Type B pancreatic cell (in vitro differentiated cells): ENCODE data around the gene DEDD. TPM values are rescaled to one million over a fixed set of nuclear protein-coding genes. Genes with fewer than 3 reads are reported as not detected.
A peak's percentile ranks its signal among the peaks of the same experiment; 100 is the strongest.

ENCODE experiments used
- DNase-seq: peaks from one replicate; pipeline ENCODE4 v3.0.0; 2021; ENCODE audit warnings: mixed read lengths; ENCODE audit not compliant: unreplicated experiment; ENCODE audit errors: extremely low spot score
- H3K27ac Mint-ChIP-seq: 2 replicates; pipeline ENCODE4 v1.8.0; 2021; ENCODE audit warnings: mild to moderate bottlenecking, mixed read lengths
- H3K27me3 Mint-ChIP-seq: 2 replicates; pipeline ENCODE4 v1.8.0; 2021; ENCODE audit warnings: mixed read lengths
- H3K36me3 Mint-ChIP-seq: 2 replicates; pipeline ENCODE4 v1.8.0; 2021; ENCODE audit warnings: mixed read lengths
- H3K4me1 Mint-ChIP-seq: one replicate; pipeline ENCODE4 v1.8.0; 2021; ENCODE audit warnings: mixed read lengths; ENCODE audit not compliant: unreplicated experiment
- H3K4me3 Mint-ChIP-seq: 2 replicates; pipeline ENCODE4 v1.8.0; 2021; ENCODE audit warnings: mild to moderate bottlenecking, mixed read lengths
- H3K9me3 Mint-ChIP-seq: 2 replicates; pipeline ENCODE4 v1.8.0; 2021; ENCODE audit warnings: mixed read lengths
- total RNA-seq: library from RNA; stranded (reverse); gene quantifications from 2 replicates; pipeline ENCODE4 v1.2.1, GENCODE V29; 2021; ENCODE audit warnings: low replicate concordance
- TF ChIP-seq, protein P1 (sequence below): fragments of 200-600 bp; sonication (generic); conservative IDR thresholded peaks from 2 replicates; pipeline ENCODE4 v1.5.0; 2021; ENCODE audit warnings: antibody characterized with exemption, mild to moderate bottlenecking

Gene DEDD
- total RNA-seq, 1 donor from 2014 or later = 41.0 TPM

DNA sequence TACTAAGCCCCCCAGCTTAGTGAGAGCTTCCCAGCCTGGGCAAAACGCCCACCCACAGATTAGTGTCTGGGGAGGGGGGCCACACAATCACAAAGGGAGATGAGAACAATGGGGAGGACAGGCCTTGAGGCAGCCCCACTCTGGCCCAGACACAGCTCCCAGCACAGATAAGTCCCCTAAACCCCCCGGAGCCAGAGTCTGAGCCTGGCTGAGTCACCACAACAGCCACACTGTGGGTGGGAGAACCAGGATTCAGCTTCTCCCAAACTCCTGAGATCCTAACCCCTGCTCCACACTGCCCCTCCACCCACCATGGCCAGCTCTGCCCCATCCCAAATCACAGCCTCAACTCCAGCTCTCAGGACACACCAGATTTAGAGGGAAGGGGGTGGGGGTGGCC is 47.3 kb downstream of the DEDD start:
- Mint-ChIP-seq H3K9me3 (no peaks in the 10 kb centered on the region), H3K27ac (peak overlapping the region; percentile 97), H3K36me3 (peaks cover 15% of the 10 kb centered on the region), H3K4me3 (peak overlapping the region; percentile 88), H3K4me1 (peaks cover 25% of the 10 kb centered on the region), H3K27me3 (no peaks in the 10 kb centered on the region)
- TF ChIP-seq, protein P1, sequence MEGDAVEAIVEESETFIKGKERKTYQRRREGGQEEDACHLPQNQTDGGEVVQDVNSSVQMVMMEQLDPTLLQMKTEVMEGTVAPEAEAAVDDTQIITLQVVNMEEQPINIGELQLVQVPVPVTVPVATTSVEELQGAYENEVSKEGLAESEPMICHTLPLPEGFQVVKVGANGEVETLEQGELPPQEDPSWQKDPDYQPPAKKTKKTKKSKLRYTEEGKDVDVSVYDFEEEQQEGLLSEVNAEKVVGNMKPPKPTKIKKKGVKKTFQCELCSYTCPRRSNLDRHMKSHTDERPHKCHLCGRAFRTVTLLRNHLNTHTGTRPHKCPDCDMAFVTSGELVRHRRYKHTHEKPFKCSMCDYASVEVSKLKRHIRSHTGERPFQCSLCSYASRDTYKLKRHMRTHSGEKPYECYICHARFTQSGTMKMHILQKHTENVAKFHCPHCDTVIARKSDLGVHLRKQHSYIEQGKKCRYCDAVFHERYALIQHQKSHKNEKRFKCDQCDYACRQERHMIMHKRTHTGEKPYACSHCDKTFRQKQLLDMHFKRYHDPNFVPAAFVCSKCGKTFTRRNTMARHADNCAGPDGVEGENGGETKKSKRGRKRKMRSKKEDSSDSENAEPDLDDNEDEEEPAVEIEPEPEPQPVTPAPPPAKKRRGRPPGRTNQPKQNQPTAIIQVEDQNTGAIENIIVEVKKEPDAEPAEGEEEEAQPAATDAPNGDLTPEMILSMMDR = no peak
- no peak for DNase-seq

DNA sequence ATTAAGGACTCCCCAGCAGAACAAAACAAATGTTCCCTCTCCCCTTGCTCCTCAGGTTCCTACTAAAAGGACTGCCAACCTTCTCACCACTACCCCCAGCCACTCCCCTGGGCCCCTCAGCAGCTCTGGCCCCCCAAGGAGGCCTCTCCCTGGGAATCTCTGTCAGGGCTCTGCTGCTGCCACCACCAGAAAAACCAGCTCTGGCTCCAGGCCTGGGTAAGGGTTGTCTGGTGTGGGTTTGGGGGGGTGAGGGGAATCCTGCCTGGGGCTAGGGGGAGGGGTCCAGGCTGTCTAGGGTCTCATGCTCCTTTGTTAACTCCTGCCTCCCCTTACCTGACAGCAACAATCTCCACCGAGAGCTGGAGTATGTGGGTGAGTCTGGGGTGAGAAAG is 47.9 kb downstream of the DEDD start:
- TF ChIP-seq, protein P1 = no peak

DNA sequence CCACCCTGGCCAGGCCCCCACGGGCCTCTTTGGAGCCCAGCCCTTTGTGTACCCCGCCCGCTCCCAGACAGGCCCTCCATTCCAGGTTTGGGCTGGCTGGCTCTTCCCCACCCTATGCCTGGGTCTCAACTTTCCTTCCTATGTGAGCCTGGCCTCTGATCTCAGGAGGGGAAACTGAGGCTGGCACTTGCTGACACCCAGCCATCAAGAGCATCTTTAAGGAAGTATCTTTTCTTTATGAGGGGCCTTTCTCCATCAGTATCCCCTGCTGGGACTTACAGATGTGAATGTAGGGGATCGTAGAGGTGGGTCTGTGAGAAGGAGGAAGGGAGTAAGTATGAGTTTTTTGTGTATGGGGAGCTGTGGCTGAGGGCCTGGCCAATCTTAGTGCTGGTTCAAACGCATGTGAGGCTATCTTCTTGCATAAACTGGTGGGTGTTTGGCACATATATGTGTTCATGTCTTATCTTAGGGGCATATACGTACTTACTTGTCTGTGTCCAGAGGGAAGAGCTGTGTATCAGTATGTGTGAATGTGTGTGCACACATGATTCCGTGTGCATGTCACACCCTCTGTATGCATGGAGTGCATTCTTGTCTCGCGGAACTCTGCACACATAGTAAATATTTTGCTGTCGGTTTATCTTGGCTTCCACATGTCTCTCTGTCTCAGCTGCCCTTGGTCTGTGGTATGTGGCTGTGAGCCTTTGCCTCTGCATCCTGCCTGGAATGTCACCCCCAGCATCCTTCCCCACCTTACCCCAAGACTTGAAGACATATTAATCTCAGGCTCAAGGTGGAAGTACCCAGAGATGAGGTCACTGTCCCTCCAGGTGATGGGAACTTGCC is 48.5 kb downstream of the DEDD start:
- Mint-ChIP-seq H3K4me1 (peaks cover 25% of the 10 kb centered on the region), H3K27me3 (no peaks in the 10 kb centered on the region), H3K4me3 (peak overlapping the region; percentile 88), H3K36me3 (peaks cover 18% of the 10 kb centered on the region), H3K27ac (peak overlapping the region; percentile 97), H3K9me3 (no peaks in the 10 kb centered on the region)
- no peak for DNase-seq
- TF ChIP-seq, protein P1 = no peak

More for the DNA sequence above, 47.9 kb downstream of the DEDD start:
- H3K9me3 Mint-ChIP-seq = no peaks in the 10 kb centered on the region
- H3K27me3 Mint-ChIP-seq = no peaks in the 10 kb centered on the region
- H3K27ac Mint-ChIP-seq = peak overlapping the region; percentile 97
- H3K36me3 Mint-ChIP-seq = peaks cover 15% of the 10 kb centered on the region
- peaks cover 25% of the 10 kb centered on the region for H3K4me1 Mint-ChIP-seq
- H3K4me3 Mint-ChIP-seq = peak overlapping the region; percentile 88
- no peak for DNase-seq

DNA sequence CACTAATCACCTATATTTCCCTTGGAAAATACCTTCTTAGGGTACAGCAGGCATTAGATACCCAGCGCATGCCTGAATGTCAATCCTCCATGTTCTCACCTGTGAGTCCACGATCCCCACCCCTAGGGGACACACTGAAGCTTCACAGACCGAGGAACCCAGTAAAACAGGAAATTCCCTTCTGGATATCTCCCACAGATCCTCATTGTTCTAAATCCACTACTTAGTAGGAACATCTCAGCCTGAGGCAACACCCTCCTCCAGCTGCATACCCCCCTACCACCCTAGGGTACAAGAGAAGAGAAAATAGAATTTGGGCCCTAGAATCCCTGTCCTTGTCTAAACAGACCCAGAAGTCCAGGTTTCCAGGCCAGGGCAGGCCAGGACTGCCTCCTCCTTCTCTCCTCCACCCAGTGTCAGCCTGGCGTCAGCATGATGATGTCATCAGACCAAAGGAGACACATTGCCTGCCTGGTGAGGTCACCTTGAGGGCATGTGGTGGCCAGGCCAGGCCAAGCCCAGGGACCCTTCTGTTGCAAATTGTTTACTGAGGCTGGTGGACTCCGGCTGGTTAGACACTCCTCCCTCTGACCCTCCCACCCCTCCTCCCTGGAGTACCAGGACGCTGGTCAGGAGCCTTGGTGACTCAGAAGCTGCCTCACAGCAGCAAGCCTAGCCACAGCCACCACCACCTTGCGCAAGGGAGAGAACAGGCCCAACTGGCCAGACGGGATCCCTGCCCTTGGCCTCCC is 49.3 kb downstream of the DEDD start:
- H3K36me3 Mint-ChIP-seq = peaks cover 16% of the 10 kb centered on the region
- H3K9me3 Mint-ChIP-seq = no peaks in the 10 kb centered on the region
- peaks cover 25% of the 10 kb centered on the region for H3K4me1 Mint-ChIP-seq
- DNase-seq = no peak
- no peaks in the 10 kb centered on the region for H3K27me3 Mint-ChIP-seq
- peak overlapping the region; percentile 88 for H3K4me3 Mint-ChIP-seq
- peak overlapping the region; percentile 97 for H3K27ac Mint-ChIP-seq
- TF ChIP-seq, protein P1 = no peak

DNA sequence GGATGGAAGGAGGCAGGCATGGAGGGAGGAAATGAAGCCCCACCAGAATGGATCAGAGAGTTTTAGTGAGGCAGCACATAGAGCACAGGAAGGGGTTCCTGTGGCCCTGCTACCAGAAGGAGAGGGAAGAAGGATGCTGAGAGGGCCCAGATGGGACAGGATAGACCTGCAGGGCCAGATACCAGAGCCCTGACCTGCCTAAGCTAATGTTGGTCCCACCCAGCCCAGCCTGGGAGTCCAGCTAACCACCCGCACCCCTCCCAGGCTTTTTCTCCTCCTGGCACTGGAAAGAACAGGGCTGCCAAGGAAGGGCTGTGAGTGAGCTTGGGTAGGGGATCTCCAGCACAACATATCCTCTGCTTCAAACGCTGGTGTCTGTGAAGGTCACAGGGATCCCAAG is 50.0 kb downstream of the DEDD start:
- H3K4me3 Mint-ChIP-seq = peak overlapping the region; percentile 88
- H3K27me3 Mint-ChIP-seq = no peaks in the 10 kb centered on the region
- H3K36me3 Mint-ChIP-seq = peaks cover 15% of the 10 kb centered on the region
- TF ChIP-seq, protein P1 = no peak
- DNase-seq = no peak
- H3K4me1 Mint-ChIP-seq = peaks cover 25% of the 10 kb centered on the region
- peak overlapping the region; percentile 97 for H3K27ac Mint-ChIP-seq
- no peaks in the 10 kb centered on the region for H3K9me3 Mint-ChIP-seq
